Iris pigment epithelial cell (primary cell): ENCODE measurements around the gene NT5DC3.

Experiments used
- DNase-seq: peaks from one replicate; pipeline ENCODE4 v3.0.0-alpha.2; 2011; ENCODE audit warnings: low read depth

Gene NT5DC3

GRCh38 chr12:103783744-103784664, 57.0 kb downstream of the NT5DC3 start:
- DNase-seq = no peak

GRCh38 chr12:103782399-103782798, 58.6 kb downstream of the NT5DC3 start:
- no peak for DNase-seq

- DNase-seq = no peak
Measured at GRCh38 chr12:103780992-103781391, 60.0 kb downstream of the NT5DC3 start.

GRCh38 chr12:103780093-103780440, 61.0 kb downstream of the NT5DC3 start:
- peak; percentile 87 for DNase-seq

- peak; percentile 80 for DNase-seq
Measured at GRCh38 chr12:103779410-103780092, 61.5 kb downstream of the NT5DC3 start.

- no peak for DNase-seq
Measured at GRCh38 chr12:103778781-103779180, 62.3 kb downstream of the NT5DC3 start.

GRCh38 chr12:103774977-103775560, 66.0 kb downstream of the NT5DC3 start:
- DNase-seq = no peak

GRCh38 chr12:103773109-103773910, 67.7 kb downstream of the NT5DC3 start:
- DNase-seq = no peak

GRCh38 chr12:103772367-103773108, 68.5 kb downstream of the NT5DC3 start:
- DNase-seq = no peak

GRCh38 chr12:103771466-103771865, 69.6 kb downstream of the NT5DC3 start:
- peak; percentile 54 for DNase-seq

- DNase-seq = no peak
Measured at GRCh38 chr12:103769240-103769945, 71.6 kb downstream of the NT5DC3 start.

GRCh38 chr12:103768467-103769123, 72.4 kb downstream of the NT5DC3 start:
- DNase-seq = no peak

GRCh38 chr12:103766028-103766427, 75.0 kb downstream of the NT5DC3 start:
- no peak for DNase-seq

GRCh38 chr12:103765322-103765721, 75.7 kb downstream of the NT5DC3 start:
- DNase-seq = no peak

- no peak for DNase-seq
Measured at GRCh38 chr12:103762473-103762872, 78.6 kb downstream of the NT5DC3 start.

GRCh38 chr12:103758310-103759089, 82.5 kb downstream of the NT5DC3 start:
- DNase-seq = no peak

- DNase-seq = no peak
Measured at GRCh38 chr12:103757248-103757647, 83.8 kb downstream of the NT5DC3 start.

GRCh38 chr12:103756443-103756842, 84.6 kb downstream of the NT5DC3 start:
- no peak for DNase-seq

- DNase-seq = no peak
Measured at GRCh38 chr12:103755425-103755824, 85.6 kb downstream of the NT5DC3 start.
